Upper lobe of left lung (tissue), 4 donors: Measurements from ENCODE around the gene GAD1.

Experiments
- EP300 ChIP-seq, 4 donors: sonication (generic); formaldehyde crosslinking; IDR thresholded peaks; one replicate each; pipeline ENCODE4 v1.5.1; 2017; ENCODE audit warnings: antibody characterized with exemption in 4 of 4, control low read depth in 2 of 4
- POLR2A ChIP-seq, 4 donors: fragments of 450-650 bp; IDR thresholded peaks; one replicate each; pipeline ENCODE4 v1.5.1; 2016 to 2017; ENCODE audit warnings: antibody characterized with exemption in 4 of 4, mild to moderate bottlenecking in 2 of 4
- POLR2AphosphoS5 ChIP-seq, 2 donors: sonication (generic); formaldehyde crosslinking; IDR thresholded peaks; one replicate each; pipeline ENCODE4 v1.5.1; 2017; ENCODE audit warnings: antibody characterized with exemption in 2 of 2
- TF ChIP-seq, protein P1 (sequence below), 6 experiments: fragments of 450-650 bp in 4 of 6; fragments of 200-600 bp in 2 of 6; sonication (generic) in 2 of 6; IDR thresholded peaks; one replicate each; pipeline ENCODE4 v1.5.1; 2016 to 2019; ENCODE audit warnings: antibody characterized with exemption in 6 of 6

GRCh38 chr2:170823088-170823897 is 6.6 kb downstream of the GAD1 start:
- TF ChIP-seq, protein P1, sequence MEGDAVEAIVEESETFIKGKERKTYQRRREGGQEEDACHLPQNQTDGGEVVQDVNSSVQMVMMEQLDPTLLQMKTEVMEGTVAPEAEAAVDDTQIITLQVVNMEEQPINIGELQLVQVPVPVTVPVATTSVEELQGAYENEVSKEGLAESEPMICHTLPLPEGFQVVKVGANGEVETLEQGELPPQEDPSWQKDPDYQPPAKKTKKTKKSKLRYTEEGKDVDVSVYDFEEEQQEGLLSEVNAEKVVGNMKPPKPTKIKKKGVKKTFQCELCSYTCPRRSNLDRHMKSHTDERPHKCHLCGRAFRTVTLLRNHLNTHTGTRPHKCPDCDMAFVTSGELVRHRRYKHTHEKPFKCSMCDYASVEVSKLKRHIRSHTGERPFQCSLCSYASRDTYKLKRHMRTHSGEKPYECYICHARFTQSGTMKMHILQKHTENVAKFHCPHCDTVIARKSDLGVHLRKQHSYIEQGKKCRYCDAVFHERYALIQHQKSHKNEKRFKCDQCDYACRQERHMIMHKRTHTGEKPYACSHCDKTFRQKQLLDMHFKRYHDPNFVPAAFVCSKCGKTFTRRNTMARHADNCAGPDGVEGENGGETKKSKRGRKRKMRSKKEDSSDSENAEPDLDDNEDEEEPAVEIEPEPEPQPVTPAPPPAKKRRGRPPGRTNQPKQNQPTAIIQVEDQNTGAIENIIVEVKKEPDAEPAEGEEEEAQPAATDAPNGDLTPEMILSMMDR (IDR thresholded peaks at IDR 0.05) = no peak
- TF ChIP-seq POLR2A (IDR thresholded peaks at IDR 0.05) = no peak
- TF ChIP-seq EP300 (IDR thresholded peaks at IDR 0.05) = no peak
- TF ChIP-seq POLR2AphosphoS5 (IDR thresholded peaks at IDR 0.05) = no peak
